GM23338 (cell line): Measurements from ENCODE around the gene SUCLG2. TPM values are rescaled to one million over a fixed set of nuclear protein-coding genes. Genes with fewer than 3 reads are reported as not detected.

ENCODE experiments used
- ATAC-seq: fragments of 200-7000 bp; cut with Tn5 transposase; 3 replicates; pipeline ENCODE4 v1.9.1; 2020
- DNase-seq: peaks from one replicate; pipeline ENCODE4 v3.0.0-alpha.2; 2015; ENCODE audit warnings: low spot score
- H2AFZ ChIP-seq: fragments of 200-600 bp; sonication (generic); 2 replicates; pipeline ENCODE4 v1.8.0; 2016; ENCODE audit warnings: antibody characterized with exemption, mild to moderate bottlenecking, moderate library complexity
- H3F3A ChIP-seq: fragments of 200-600 bp; sonication (generic); replicated peaks from 2 replicates; pipeline ENCODE4 v1.8.0; 2017; ENCODE audit warnings: antibody characterized with exemption, mixed run types, low read depth
- H3K27ac ChIP-seq: fragments of 200-600 bp; sonication (generic); 2 replicates; pipeline ENCODE4 v1.6.1; 2016; ENCODE audit warnings: low read depth
- H3K27me3 ChIP-seq: fragments of 200-600 bp; sonication (generic); 2 replicates; pipeline ENCODE4 v1.8.0; 2016; ENCODE audit warnings: mild to moderate bottlenecking, mixed run types, moderate library complexity; ENCODE audit not compliant: insufficient read depth
- H3K36me3 ChIP-seq: fragments of 200-600 bp; sonication (generic); 2 replicates; pipeline ENCODE4 v1.8.0; 2016; ENCODE audit warnings: mild to moderate bottlenecking; ENCODE audit not compliant: insufficient read depth
- H3K4me1 ChIP-seq: fragments of 200-600 bp; sonication (generic); 2 replicates; pipeline ENCODE4 v1.8.0; 2016; ENCODE audit warnings: mild to moderate bottlenecking, moderate library complexity; ENCODE audit not compliant: insufficient read depth
- H3K4me2 ChIP-seq: fragments of 200-600 bp; sonication (generic); 2 replicates; pipeline ENCODE4 v1.7.1; 2017; ENCODE audit warnings: mixed run types
- H3K4me3 ChIP-seq: fragments of 200-600 bp; sonication (generic); 2 replicates; pipeline ENCODE4 v1.6.1; 2016; ENCODE audit warnings: mixed run types
- H3K79me2 ChIP-seq: fragments of 200-600 bp; sonication (generic); replicated peaks from 2 replicates; pipeline ENCODE4 v1.8.0; 2017; ENCODE audit warnings: mild to moderate bottlenecking; ENCODE audit not compliant: insufficient read depth
- H3K9me2 ChIP-seq: fragments of 200-600 bp; sonication (generic); 2 replicates; pipeline ENCODE4 v1.8.0; 2017; ENCODE audit not compliant: insufficient read depth
- H4K20me1 ChIP-seq: fragments of 200-600 bp; sonication (generic); replicated peaks from 2 replicates; pipeline ENCODE4 v1.8.0; 2017; ENCODE audit warnings: mild to moderate bottlenecking; ENCODE audit not compliant: insufficient read depth
- H3K27ac Mint-ChIP-seq: 2 replicates; pipeline ENCODE4 v1.8.0; 2020; ENCODE audit warnings: inconsistent platforms, mild to moderate bottlenecking, moderate library complexity, mixed read lengths
- H3K27me3 Mint-ChIP-seq: 3 replicates; pipeline ENCODE4 v1.8.0; 2022; ENCODE audit warnings: low read depth, mild to moderate bottlenecking, moderate library complexity, mixed read lengths, inconsistent platforms; ENCODE audit not compliant: insufficient read depth, poor library complexity
- H3K36me3 Mint-ChIP-seq: 3 replicates; pipeline ENCODE4 v1.8.0; 2021; ENCODE audit warnings: low read depth, mild to moderate bottlenecking, inconsistent platforms, moderate library complexity, mixed read lengths
- H3K4me1 Mint-ChIP-seq: 3 replicates; pipeline ENCODE4 v1.8.0; 2020; ENCODE audit warnings: mild to moderate bottlenecking, inconsistent platforms, mixed read lengths
- H3K4me3 Mint-ChIP-seq: 3 replicates; pipeline ENCODE4 v1.8.0; 2021; ENCODE audit warnings: moderate library complexity, mild to moderate bottlenecking, inconsistent platforms, mixed read lengths
- H3K9me3 Mint-ChIP-seq: 3 replicates; pipeline ENCODE4 v1.8.0; 2020; ENCODE audit warnings: moderate library complexity, mild to moderate bottlenecking, inconsistent platforms, mixed read lengths
- EZH2 ChIP-seq: fragments of 200-600 bp; sonication (generic); IDR thresholded peaks from one replicate; pipeline ENCODE4 v1.8.0; 2017; ENCODE audit warnings: antibody characterized with exemption, mild to moderate bottlenecking, low read depth; ENCODE audit not compliant: unreplicated experiment
- POLR2AphosphoS5 ChIP-seq: IDR thresholded peaks from 2 replicates; pipeline ENCODE4 v1.6.1; 2016; ENCODE audit warnings: antibody characterized with exemption, low read depth
- REST ChIP-seq: IDR thresholded peaks from one replicate; pipeline ENCODE4 v1.6.1; 2018; ENCODE audit warnings: antibody characterized with exemption; ENCODE audit not compliant: unreplicated experiment
- STAT1 ChIP-seq: IDR thresholded peaks from one replicate; pipeline ENCODE4 v1.6.1; 2016; ENCODE audit warnings: antibody characterized with exemption; ENCODE audit not compliant: unreplicated experiment
- ZNF331 ChIP-seq: fragments of 250-450 bp; sonication (Bioruptor Pico); IDR thresholded peaks from 2 replicates; pipeline ENCODE4 v1.5.0; 2020; ENCODE audit warnings: low read depth, mild to moderate bottlenecking, moderate library complexity
- ZNF462 ChIP-seq: fragments of 250-450 bp; sonication (Bioruptor Pico); IDR thresholded peaks from 2 replicates; pipeline ENCODE4 v1.5.0; 2020; ENCODE audit warnings: mild to moderate bottlenecking, moderate library complexity
- polyA plus RNA-seq: library from polyadenylated mRNA; unstranded; fragments of >200 nt; fragmentation: Nextera tagmentation; extraction: Ambion mirVana; gene quantifications from 2 replicates; pipeline ENCODE4 v1.2.1, GENCODE V29; 2016
- total RNA-seq: library from RNA; depleted of rRNA; stranded (reverse); fragments of >200 nt; shearing (Covaris generic); gene quantifications from 2 replicates; pipeline ENCODE4 v1.2.3, GENCODE V29; 2014

The SUCLG2 gene
- total and polyA plus RNA-seq, 2 experiments from 2014 or later = 29.3 to 39.0 TPM

- TF ChIP-seq ZNF462 (CRISPR knock-in tag) = no peak
Observed at GRCh38 chr3:67507584-67507983, 146.8 kb downstream of the SUCLG2 start (continued).

GRCh38 chr3:67500709-67501108 is 153.7 kb downstream of the SUCLG2 start:
- no peak for DNase-seq
- no peak for ATAC-seq
- no peak overlapping the region for H3K4me3 ChIP-seq
- H3K4me3 Mint-ChIP-seq = no peak overlapping the region
- no peaks in the 10 kb centered on the region for H3K4me1 Mint-ChIP-seq
- H3K27ac ChIP-seq = no peak overlapping the region
- no peak overlapping the region for H3K4me2 ChIP-seq
- no peaks in the 10 kb centered on the region for H3K36me3 ChIP-seq
- no peak overlapping the region for H2AFZ ChIP-seq
- H4K20me1 ChIP-seq = no peaks in the 10 kb centered on the region
- no peaks in the 10 kb centered on the region for H3K79me2 ChIP-seq
- no peaks in the 10 kb centered on the region for H3F3A ChIP-seq
- no peak overlapping the region for H3K27ac Mint-ChIP-seq
- H3K36me3 Mint-ChIP-seq = no peaks in the 10 kb centered on the region
- no peaks in the 10 kb centered on the region for H3K27me3 ChIP-seq
- no peaks in the 10 kb centered on the region for H3K27me3 Mint-ChIP-seq
- no peaks in the 10 kb centered on the region for H3K9me2 ChIP-seq
- no peaks in the 10 kb centered on the region for H3K9me3 Mint-ChIP-seq
- no peaks in the 10 kb centered on the region for H3K4me1 ChIP-seq
- TF ChIP-seq STAT1 = no peak
- no peak for TF ChIP-seq ZNF462 (CRISPR knock-in tag)
- no peak for TF ChIP-seq ZNF331 (CRISPR knock-in tag)
- no peak for TF ChIP-seq REST
- no peak for TF ChIP-seq EZH2
- TF ChIP-seq POLR2AphosphoS5 = no peak
